ENCODE measurements around the gene EVA1C.

DNA sequence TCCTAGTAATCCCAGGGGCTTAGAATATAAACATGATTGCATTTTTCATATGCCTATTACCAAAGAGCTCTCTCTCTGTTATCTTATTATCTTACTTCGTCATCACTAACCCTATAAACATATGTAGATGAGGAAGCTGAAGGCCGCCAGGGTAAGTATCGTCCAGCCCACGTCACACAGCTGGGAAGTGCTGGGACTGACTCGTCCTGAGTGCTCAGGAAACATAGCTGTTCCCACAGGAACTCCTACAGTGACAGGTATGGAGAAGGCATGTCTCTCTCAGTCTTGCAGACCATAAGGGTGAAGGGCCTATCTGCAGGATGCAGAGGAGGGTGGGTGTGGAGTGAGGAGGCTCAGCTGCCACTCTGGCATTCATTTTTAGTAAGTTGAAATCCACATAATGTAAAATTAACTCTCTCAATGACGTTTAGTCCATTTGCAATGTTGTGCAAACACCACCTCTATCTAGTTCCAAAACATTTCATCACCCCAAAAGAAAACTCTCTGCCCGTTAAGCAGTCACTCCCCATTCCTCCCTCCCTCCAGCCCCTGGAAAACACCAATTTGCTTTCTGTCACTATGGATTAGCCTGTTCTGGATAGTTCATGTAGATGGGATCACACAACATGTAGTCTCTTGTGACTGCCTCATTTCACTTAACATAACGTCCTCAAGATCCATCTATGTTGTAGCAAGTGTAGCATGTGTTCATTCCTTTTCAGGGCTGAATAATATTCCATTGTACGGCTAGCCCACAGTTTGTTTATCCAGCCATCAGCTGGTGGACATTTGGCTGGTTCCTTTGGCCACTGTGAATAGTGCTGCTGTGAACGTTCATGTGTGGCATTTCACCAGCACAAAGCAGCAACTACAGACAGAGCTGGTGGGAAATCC lies 104.5 kb downstream of the EVA1C start:
- no peak for TF ChIP-seq YY1 (IDR thresholded peaks at IDR 0.05; ENCODE audit: insufficient read depth, insufficient read length)
- no peak for TF ChIP-seq SUZ12 (IDR thresholded peaks at IDR 0.05; ENCODE audit: extremely low read depth, insufficient read depth, insufficient read length)
- TF ChIP-seq ZNF274 (IDR thresholded peaks at IDR 0.05; ENCODE audit: low read depth, low read length): no peak
